GM23338 (cell line): ENCODE measurements around the gene LSM12. TPM values are rescaled to one million over a fixed set of nuclear protein-coding genes. Genes with fewer than 3 reads are reported as not detected.

Experiments used
- ATAC-seq: fragments of 200-7000 bp; cut with Tn5 transposase; 3 replicates; pipeline ENCODE4 v1.9.1; 2020
- DNase-seq: peaks from one replicate; pipeline ENCODE4 v3.0.0-alpha.2; 2015; ENCODE audit warnings: low spot score
- H2AFZ ChIP-seq: fragments of 200-600 bp; sonication (generic); 2 replicates; pipeline ENCODE4 v1.8.0; 2016; ENCODE audit warnings: antibody characterized with exemption, mild to moderate bottlenecking, moderate library complexity
- H3F3A ChIP-seq: fragments of 200-600 bp; sonication (generic); replicated peaks from 2 replicates; pipeline ENCODE4 v1.8.0; 2017; ENCODE audit warnings: antibody characterized with exemption, mixed run types, low read depth
- H3K27ac ChIP-seq: fragments of 200-600 bp; sonication (generic); 2 replicates; pipeline ENCODE4 v1.6.1; 2016; ENCODE audit warnings: low read depth
- H3K27me3 ChIP-seq: fragments of 200-600 bp; sonication (generic); 2 replicates; pipeline ENCODE4 v1.8.0; 2016; ENCODE audit warnings: mild to moderate bottlenecking, mixed run types, moderate library complexity; ENCODE audit not compliant: insufficient read depth
- H3K36me3 ChIP-seq: fragments of 200-600 bp; sonication (generic); 2 replicates; pipeline ENCODE4 v1.8.0; 2016; ENCODE audit warnings: mild to moderate bottlenecking; ENCODE audit not compliant: insufficient read depth
- H3K4me1 ChIP-seq: fragments of 200-600 bp; sonication (generic); 2 replicates; pipeline ENCODE4 v1.8.0; 2016; ENCODE audit warnings: mild to moderate bottlenecking, moderate library complexity; ENCODE audit not compliant: insufficient read depth
- H3K4me2 ChIP-seq: fragments of 200-600 bp; sonication (generic); 2 replicates; pipeline ENCODE4 v1.7.1; 2017; ENCODE audit warnings: mixed run types
- H3K4me3 ChIP-seq: fragments of 200-600 bp; sonication (generic); 2 replicates; pipeline ENCODE4 v1.6.1; 2016; ENCODE audit warnings: mixed run types
- H3K79me2 ChIP-seq: fragments of 200-600 bp; sonication (generic); replicated peaks from 2 replicates; pipeline ENCODE4 v1.8.0; 2017; ENCODE audit warnings: mild to moderate bottlenecking; ENCODE audit not compliant: insufficient read depth
- H3K9me2 ChIP-seq: fragments of 200-600 bp; sonication (generic); 2 replicates; pipeline ENCODE4 v1.8.0; 2017; ENCODE audit not compliant: insufficient read depth
- H4K20me1 ChIP-seq: fragments of 200-600 bp; sonication (generic); replicated peaks from 2 replicates; pipeline ENCODE4 v1.8.0; 2017; ENCODE audit warnings: mild to moderate bottlenecking; ENCODE audit not compliant: insufficient read depth
- H3K27ac Mint-ChIP-seq: 2 replicates; pipeline ENCODE4 v1.8.0; 2020; ENCODE audit warnings: inconsistent platforms, mild to moderate bottlenecking, moderate library complexity, mixed read lengths
- H3K27me3 Mint-ChIP-seq: 3 replicates; pipeline ENCODE4 v1.8.0; 2022; ENCODE audit warnings: low read depth, mild to moderate bottlenecking, moderate library complexity, mixed read lengths, inconsistent platforms; ENCODE audit not compliant: insufficient read depth, poor library complexity
- H3K36me3 Mint-ChIP-seq: 3 replicates; pipeline ENCODE4 v1.8.0; 2021; ENCODE audit warnings: low read depth, mild to moderate bottlenecking, inconsistent platforms, moderate library complexity, mixed read lengths
- H3K4me1 Mint-ChIP-seq: 3 replicates; pipeline ENCODE4 v1.8.0; 2020; ENCODE audit warnings: mild to moderate bottlenecking, inconsistent platforms, mixed read lengths
- H3K4me3 Mint-ChIP-seq: 3 replicates; pipeline ENCODE4 v1.8.0; 2021; ENCODE audit warnings: moderate library complexity, mild to moderate bottlenecking, inconsistent platforms, mixed read lengths
- H3K9me3 Mint-ChIP-seq: 3 replicates; pipeline ENCODE4 v1.8.0; 2020; ENCODE audit warnings: moderate library complexity, mild to moderate bottlenecking, inconsistent platforms, mixed read lengths
- CREB1 ChIP-seq: fragments of 250-450 bp; sonication (Bioruptor Pico); IDR thresholded peaks from 2 replicates; pipeline ENCODE4 v1.5.0; 2020; ENCODE audit warnings: low read depth, mild to moderate bottlenecking, moderate library complexity
- EZH2 ChIP-seq: fragments of 200-600 bp; sonication (generic); IDR thresholded peaks from one replicate; pipeline ENCODE4 v1.8.0; 2017; ENCODE audit warnings: antibody characterized with exemption, mild to moderate bottlenecking, low read depth; ENCODE audit not compliant: unreplicated experiment
- JUNB ChIP-seq: IDR thresholded peaks from one replicate; pipeline ENCODE4 v1.6.1; 2016; ENCODE audit warnings: antibody characterized with exemption; ENCODE audit not compliant: unreplicated experiment
- NANOG ChIP-seq: IDR thresholded peaks from 2 replicates; pipeline ENCODE4 v1.6.1; 2016; ENCODE audit warnings: antibody characterized with exemption, borderline replicate concordance
- POLR2AphosphoS5 ChIP-seq: IDR thresholded peaks from 2 replicates; pipeline ENCODE4 v1.6.1; 2016; ENCODE audit warnings: antibody characterized with exemption, low read depth
- REST ChIP-seq: IDR thresholded peaks from one replicate; pipeline ENCODE4 v1.6.1; 2018; ENCODE audit warnings: antibody characterized with exemption; ENCODE audit not compliant: unreplicated experiment
- STAT1 ChIP-seq: IDR thresholded peaks from one replicate; pipeline ENCODE4 v1.6.1; 2016; ENCODE audit warnings: antibody characterized with exemption; ENCODE audit not compliant: unreplicated experiment
- ZNF114 ChIP-seq: fragments of 250-450 bp; sonication (Bioruptor Pico); IDR thresholded peaks from 2 replicates; pipeline ENCODE4 v1.5.0; 2020; ENCODE audit warnings: mild to moderate bottlenecking, moderate library complexity
- ZNF331 ChIP-seq: fragments of 250-450 bp; sonication (Bioruptor Pico); IDR thresholded peaks from 2 replicates; pipeline ENCODE4 v1.5.0; 2020; ENCODE audit warnings: low read depth, mild to moderate bottlenecking, moderate library complexity
- polyA plus RNA-seq: library from polyadenylated mRNA; unstranded; fragments of >200 nt; fragmentation: Nextera tagmentation; extraction: Ambion mirVana; gene quantifications from 2 replicates; pipeline ENCODE4 v1.2.1, GENCODE V29; 2016
- total RNA-seq: library from RNA; depleted of rRNA; stranded (reverse); fragments of >200 nt; shearing (Covaris generic); gene quantifications from 2 replicates; pipeline ENCODE4 v1.2.3, GENCODE V29; 2014
- TF ChIP-seq, protein P1 (sequence below), 2 experiments: fragments of 200-600 bp in 1 of 2; sonication (generic) in 1 of 2; conservative IDR thresholded peaks; 2 replicates each; pipeline versions ENCODE4 v1.5.1 to v1.6.1; 2016 to 2017; ENCODE audit warnings: antibody characterized with exemption in 2 of 2, low read depth in 2 of 2, mild to moderate bottlenecking in 2 of 2, moderate library complexity in 1 of 2
- TF ChIP-seq, protein P2 (sequence below): IDR thresholded peaks from 2 replicates; pipeline ENCODE4 v1.6.1; 2016; ENCODE audit warnings: antibody characterized with exemption

Gene LSM12
- total and polyA plus RNA-seq, 2 experiments from 2014 or later: 72.7 to 241 TPM

- H3K27ac Mint-ChIP-seq: no peak within 1 kb of the TSS
- peak within 1 kb of the TSS; percentile 84 for H2AFZ ChIP-seq
These were observed 62.3 kb downstream of the LSM12 start, which contains the start of gene NAGS for GRCh38 chr17:44004077-44004760. Gene NAGS, plus strand, starts transcription at chr17:44004622. Its CDS starts 42 bp downstream, at chr17:44004664.

GRCh38 chr17:44002141-44002848, 64.2 kb downstream of the LSM12 start:
- Histone ChIP-seq H3F3A (0 out of 2 replicates have a peak, but pooled peaks cover 3% of the 10 kb centered on the region), H3K79me2 (no peaks in the 10 kb centered on the region), H3K4me1 (peaks cover 6% of the 10 kb centered on the region), H3K27me3 (peaks cover 38% of the 10 kb centered on the region), H4K20me1 (no peaks in the 10 kb centered on the region), H3K4me2 (no peak overlapping the region), H3K9me2 (no peaks in the 10 kb centered on the region), H2AFZ (no peak overlapping the region), H3K27ac (no peak overlapping the region), H3K36me3 (no peaks in the 10 kb centered on the region), H3K4me3 (no peak overlapping the region)
- Mint-ChIP-seq H3K4me3 (no peak overlapping the region), H3K27ac (no peak overlapping the region), H3K9me3 (no peaks in the 10 kb centered on the region), H3K36me3 (no peaks in the 10 kb centered on the region), H3K27me3 (peaks cover 36% of the 10 kb centered on the region), H3K4me1 (no peaks in the 10 kb centered on the region; the same call in 2 of the 3 replicates)
- ATAC-seq (no peak), DNase-seq (no peak)
- TF ChIP-seq REST: no peak
- TF ChIP-seq, protein P1, sequence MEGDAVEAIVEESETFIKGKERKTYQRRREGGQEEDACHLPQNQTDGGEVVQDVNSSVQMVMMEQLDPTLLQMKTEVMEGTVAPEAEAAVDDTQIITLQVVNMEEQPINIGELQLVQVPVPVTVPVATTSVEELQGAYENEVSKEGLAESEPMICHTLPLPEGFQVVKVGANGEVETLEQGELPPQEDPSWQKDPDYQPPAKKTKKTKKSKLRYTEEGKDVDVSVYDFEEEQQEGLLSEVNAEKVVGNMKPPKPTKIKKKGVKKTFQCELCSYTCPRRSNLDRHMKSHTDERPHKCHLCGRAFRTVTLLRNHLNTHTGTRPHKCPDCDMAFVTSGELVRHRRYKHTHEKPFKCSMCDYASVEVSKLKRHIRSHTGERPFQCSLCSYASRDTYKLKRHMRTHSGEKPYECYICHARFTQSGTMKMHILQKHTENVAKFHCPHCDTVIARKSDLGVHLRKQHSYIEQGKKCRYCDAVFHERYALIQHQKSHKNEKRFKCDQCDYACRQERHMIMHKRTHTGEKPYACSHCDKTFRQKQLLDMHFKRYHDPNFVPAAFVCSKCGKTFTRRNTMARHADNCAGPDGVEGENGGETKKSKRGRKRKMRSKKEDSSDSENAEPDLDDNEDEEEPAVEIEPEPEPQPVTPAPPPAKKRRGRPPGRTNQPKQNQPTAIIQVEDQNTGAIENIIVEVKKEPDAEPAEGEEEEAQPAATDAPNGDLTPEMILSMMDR (conservative IDR thresholded peaks at IDR 0.05; ENCODE audit: low read depth in 2 of 2): no peak
- TF ChIP-seq JUNB: no peak
- no peak for TF ChIP-seq EZH2
- TF ChIP-seq STAT1: no peak
- TF ChIP-seq NANOG: no peak
- TF ChIP-seq, protein P2, sequence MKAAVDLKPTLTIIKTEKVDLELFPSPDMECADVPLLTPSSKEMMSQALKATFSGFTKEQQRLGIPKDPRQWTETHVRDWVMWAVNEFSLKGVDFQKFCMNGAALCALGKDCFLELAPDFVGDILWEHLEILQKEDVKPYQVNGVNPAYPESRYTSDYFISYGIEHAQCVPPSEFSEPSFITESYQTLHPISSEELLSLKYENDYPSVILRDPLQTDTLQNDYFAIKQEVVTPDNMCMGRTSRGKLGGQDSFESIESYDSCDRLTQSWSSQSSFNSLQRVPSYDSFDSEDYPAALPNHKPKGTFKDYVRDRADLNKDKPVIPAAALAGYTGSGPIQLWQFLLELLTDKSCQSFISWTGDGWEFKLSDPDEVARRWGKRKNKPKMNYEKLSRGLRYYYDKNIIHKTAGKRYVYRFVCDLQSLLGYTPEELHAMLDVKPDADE: no peak
- TF ChIP-seq ZNF114 (CRISPR knock-in tag): no peak
- TF ChIP-seq CREB1: no peak
- TF ChIP-seq POLR2AphosphoS5: no peak

More at GRCh38 chr17:44004077-44004760, 62.3 kb downstream of the LSM12 start, which contains the start of gene NAGS:
- ATAC-seq (peak; percentile 14), DNase-seq (peak; percentile 71)
- Histone ChIP-seq H3K27me3 (peaks cover 38% of the 10 kb centered on the region), H3F3A (peaks cover 9% of the 10 kb centered on the region; the same call in 1 of the 2 replicates), H3K36me3 (no peaks in the 10 kb centered on the region), H3K9me2 (no peaks in the 10 kb centered on the region), H3K4me3 (peak within 1 kb of the TSS; percentile 97), H3K27ac (no peak within 1 kb of the TSS), H3K4me1 (peaks cover 14% of the 10 kb centered on the region), H3K4me2 (peak within 1 kb of the TSS; percentile 99), H3K79me2 (no peaks in the 10 kb centered on the region), H4K20me1 (peaks cover 7% of the 10 kb centered on the region; the same call in 1 of the 2 replicates)
- H3K9me3 Mint-ChIP-seq: no peaks in the 10 kb centered on the region
- TF ChIP-seq ZNF331 (CRISPR knock-in tag): no peak
- TF ChIP-seq POLR2AphosphoS5: 0 out of 2 replicates have a peak, but pooled peaks have one; percentile 21
- peak within 1 kb of the TSS; percentile 84 for H3K4me3 Mint-ChIP-seq
- no peaks in the 10 kb centered on the region; the same call in 2 of the 3 replicates for H3K36me3 Mint-ChIP-seq
- peaks cover 46% of the 10 kb centered on the region for H3K27me3 Mint-ChIP-seq
- peaks cover 16% of the 10 kb centered on the region for H3K4me1 Mint-ChIP-seq
